ENCODE results near the gene MRPL48.

MRPL48 gene

DNA sequence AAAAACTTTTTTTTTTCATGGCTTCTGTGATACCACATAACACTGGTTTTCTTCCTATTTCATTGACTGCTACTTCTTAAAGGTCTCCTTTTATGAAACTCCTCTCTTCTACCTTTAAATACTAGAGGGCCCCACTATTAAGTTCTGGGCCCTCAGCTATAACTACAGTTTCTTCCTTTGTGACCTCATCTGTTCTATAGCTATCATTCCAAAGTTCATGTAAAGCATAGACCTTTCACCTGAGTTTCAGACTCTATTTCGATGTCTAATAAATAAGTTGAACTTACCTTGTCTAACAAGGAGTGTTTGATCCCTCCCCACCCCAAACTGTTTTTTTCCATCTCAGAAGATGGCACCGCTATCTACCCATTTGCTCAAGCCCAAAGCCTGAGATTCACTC lies 124.4 kb downstream of the MRPL48 start:
- Histone ChIP-seq H3K4me2 (ENCODE audit: low read depth, low read length, poor library complexity, severe bottlenecking) (no peak overlapping the region), H3K79me2 (ENCODE audit: insufficient read depth, low read length) (no peaks in the 10 kb centered on the region), H3K4me3 (ENCODE audit: insufficient read depth, low read length, poor library complexity, severe bottlenecking) (no peak overlapping the region), H3F3A (ENCODE audit: insufficient read depth) (no peaks in the 10 kb centered on the region), H3K36me3 (ENCODE audit: low read length) (no peaks in the 10 kb centered on the region), H3K27ac (ENCODE audit: low read depth, low read length) (no peak overlapping the region), H3K27me3 (ENCODE audit: low read length) (no peaks in the 10 kb centered on the region), H2AFZ (ENCODE audit: low read depth, low read length, severe bottlenecking) (no peak overlapping the region), H4K20me1 (ENCODE audit: low read depth, low read length) (no peaks in the 10 kb centered on the region), H3K9ac (ENCODE audit: low read length) (no peak overlapping the region), H3K9me3 (ENCODE audit: insufficient read depth, low read length) (no peaks in the 10 kb centered on the region), H3K9me2 (replicated peaks; ENCODE audit: insufficient read depth, low read length) (no peaks in the 10 kb centered on the region)
- TF ChIP-seq, protein P1, sequence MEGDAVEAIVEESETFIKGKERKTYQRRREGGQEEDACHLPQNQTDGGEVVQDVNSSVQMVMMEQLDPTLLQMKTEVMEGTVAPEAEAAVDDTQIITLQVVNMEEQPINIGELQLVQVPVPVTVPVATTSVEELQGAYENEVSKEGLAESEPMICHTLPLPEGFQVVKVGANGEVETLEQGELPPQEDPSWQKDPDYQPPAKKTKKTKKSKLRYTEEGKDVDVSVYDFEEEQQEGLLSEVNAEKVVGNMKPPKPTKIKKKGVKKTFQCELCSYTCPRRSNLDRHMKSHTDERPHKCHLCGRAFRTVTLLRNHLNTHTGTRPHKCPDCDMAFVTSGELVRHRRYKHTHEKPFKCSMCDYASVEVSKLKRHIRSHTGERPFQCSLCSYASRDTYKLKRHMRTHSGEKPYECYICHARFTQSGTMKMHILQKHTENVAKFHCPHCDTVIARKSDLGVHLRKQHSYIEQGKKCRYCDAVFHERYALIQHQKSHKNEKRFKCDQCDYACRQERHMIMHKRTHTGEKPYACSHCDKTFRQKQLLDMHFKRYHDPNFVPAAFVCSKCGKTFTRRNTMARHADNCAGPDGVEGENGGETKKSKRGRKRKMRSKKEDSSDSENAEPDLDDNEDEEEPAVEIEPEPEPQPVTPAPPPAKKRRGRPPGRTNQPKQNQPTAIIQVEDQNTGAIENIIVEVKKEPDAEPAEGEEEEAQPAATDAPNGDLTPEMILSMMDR (IDR thresholded peaks at IDR 0.05; ENCODE audit: insufficient read depth, low read length, poor library complexity, severe bottlenecking), result no peak
- TF ChIP-seq EZH2phosphoT487 (conservative IDR thresholded peaks at IDR 0.05; ENCODE audit: low read length), result no peak

DNA sequence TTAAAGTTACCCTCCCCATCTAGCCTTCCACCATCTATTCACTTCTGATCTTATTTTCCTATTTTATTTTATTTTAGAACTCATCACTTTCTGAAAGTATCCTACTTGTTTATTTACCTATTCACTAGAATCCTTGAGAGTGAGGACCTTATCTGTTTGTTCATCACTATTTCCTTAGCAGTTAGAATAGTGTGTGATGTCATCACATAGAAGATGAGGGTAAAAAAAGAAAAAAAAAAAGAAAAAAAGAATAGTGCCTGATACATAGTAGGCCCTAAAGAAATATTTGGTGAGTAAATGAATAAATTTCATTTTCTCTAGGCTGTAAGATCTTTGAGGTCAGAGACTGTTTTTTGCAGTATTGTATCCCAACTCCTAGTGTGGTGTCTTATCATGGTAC lies 125.8 kb downstream of the MRPL48 start:
- no peak overlapping the region for H3K4me3 ChIP-seq (ENCODE audit: insufficient read depth, low read length, poor library complexity, severe bottlenecking)
- H3K27me3 ChIP-seq (ENCODE audit: low read length), result no peaks in the 10 kb centered on the region
- no peaks in the 10 kb centered on the region for H3F3A ChIP-seq (ENCODE audit: insufficient read depth)
- H4K20me1 ChIP-seq (ENCODE audit: low read depth, low read length), result no peaks in the 10 kb centered on the region
- H2AFZ ChIP-seq (ENCODE audit: low read depth, low read length, severe bottlenecking), result no peak overlapping the region
- no peaks in the 10 kb centered on the region for H3K9me3 ChIP-seq (ENCODE audit: insufficient read depth, low read length)
- TF ChIP-seq, protein P1 (IDR thresholded peaks at IDR 0.05; ENCODE audit: insufficient read depth, low read length, poor library complexity, severe bottlenecking), result no peak
- TF ChIP-seq EZH2phosphoT487 (conservative IDR thresholded peaks at IDR 0.05; ENCODE audit: low read length), result no peak
- no peak overlapping the region for H3K9ac ChIP-seq (ENCODE audit: low read length)
- H3K79me2 ChIP-seq (ENCODE audit: insufficient read depth, low read length), result no peaks in the 10 kb centered on the region
- no peaks in the 10 kb centered on the region for H3K9me2 ChIP-seq (replicated peaks; ENCODE audit: insufficient read depth, low read length)
- H3K27ac ChIP-seq (ENCODE audit: low read depth, low read length), result no peak overlapping the region
- H3K4me2 ChIP-seq (ENCODE audit: low read depth, low read length, poor library complexity, severe bottlenecking), result no peak overlapping the region
- H3K36me3 ChIP-seq (ENCODE audit: low read length), result no peaks in the 10 kb centered on the region; the same call in 1 of the 2 replicates

DNA sequence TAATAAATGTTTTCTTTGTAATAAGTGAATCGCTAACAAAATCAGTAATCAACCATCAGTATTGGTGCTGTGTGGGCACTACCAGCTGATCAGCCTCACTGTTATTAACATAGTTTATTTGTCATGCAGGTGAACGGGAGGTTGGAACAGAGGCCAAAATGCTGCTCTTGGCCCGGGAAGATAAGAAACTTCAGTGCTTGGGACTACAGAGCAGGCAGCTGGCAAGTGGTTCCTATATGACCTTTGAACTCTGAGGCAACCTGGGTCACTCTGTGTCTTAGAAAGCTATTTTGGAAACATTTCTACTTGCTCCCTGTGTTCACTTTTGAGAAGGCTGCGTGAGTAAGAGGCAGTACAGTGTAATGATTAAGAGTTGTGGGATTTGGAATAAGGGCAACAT lies 126.6 kb downstream of the MRPL48 start:
- H4K20me1 ChIP-seq (ENCODE audit: low read depth, low read length), result no peaks in the 10 kb centered on the region
- H3K79me2 ChIP-seq (ENCODE audit: insufficient read depth, low read length), result no peaks in the 10 kb centered on the region
- H2AFZ ChIP-seq (ENCODE audit: low read depth, low read length, severe bottlenecking), result no peak overlapping the region
- no peak overlapping the region for H3K9ac ChIP-seq (ENCODE audit: low read length)
- H3K27me3 ChIP-seq (ENCODE audit: low read length), result no peaks in the 10 kb centered on the region
- no peak overlapping the region for H3K4me3 ChIP-seq (ENCODE audit: insufficient read depth, low read length, poor library complexity, severe bottlenecking)
- H3K27ac ChIP-seq (ENCODE audit: low read depth, low read length), result no peak overlapping the region
- no peaks in the 10 kb centered on the region for H3K9me3 ChIP-seq (ENCODE audit: insufficient read depth, low read length)
- no peaks in the 10 kb centered on the region; the same call in 1 of the 2 replicates for H3K36me3 ChIP-seq (ENCODE audit: low read length)
- H3K4me2 ChIP-seq (ENCODE audit: low read depth, low read length, poor library complexity, severe bottlenecking), result no peak overlapping the region
- no peak for TF ChIP-seq EZH2phosphoT487 (conservative IDR thresholded peaks at IDR 0.05; ENCODE audit: low read length)
- TF ChIP-seq, protein P1 (IDR thresholded peaks at IDR 0.05; ENCODE audit: insufficient read depth, low read length, poor library complexity, severe bottlenecking), result no peak
- no peaks in the 10 kb centered on the region for H3K9me2 ChIP-seq (replicated peaks; ENCODE audit: insufficient read depth, low read length)
- no peaks in the 10 kb centered on the region for H3F3A ChIP-seq (ENCODE audit: insufficient read depth)
